Testis (tissue), 2 donors: Measurements from ENCODE around the gene ACOX3.

Experiments used
- POLR2A ChIP-seq: fragments of 450-650 bp; IDR thresholded peaks from one replicate; pipeline ENCODE4 v1.6.1; 2017; ENCODE audit warnings: antibody characterized with exemption, mild to moderate bottlenecking, moderate library complexity
- TF ChIP-seq, protein P1 (sequence below), 3 experiments: fragments of 450-650 bp in 2 of 3; fragments of 200-600 bp in 1 of 3; sonication (generic) in 1 of 3; IDR thresholded peaks; one replicate each; pipeline ENCODE4 v1.5.1; 2016 to 2019; ENCODE audit warnings: antibody characterized with exemption in 3 of 3, mild to moderate bottlenecking in 2 of 3, moderate library complexity in 1 of 3

DNA sequence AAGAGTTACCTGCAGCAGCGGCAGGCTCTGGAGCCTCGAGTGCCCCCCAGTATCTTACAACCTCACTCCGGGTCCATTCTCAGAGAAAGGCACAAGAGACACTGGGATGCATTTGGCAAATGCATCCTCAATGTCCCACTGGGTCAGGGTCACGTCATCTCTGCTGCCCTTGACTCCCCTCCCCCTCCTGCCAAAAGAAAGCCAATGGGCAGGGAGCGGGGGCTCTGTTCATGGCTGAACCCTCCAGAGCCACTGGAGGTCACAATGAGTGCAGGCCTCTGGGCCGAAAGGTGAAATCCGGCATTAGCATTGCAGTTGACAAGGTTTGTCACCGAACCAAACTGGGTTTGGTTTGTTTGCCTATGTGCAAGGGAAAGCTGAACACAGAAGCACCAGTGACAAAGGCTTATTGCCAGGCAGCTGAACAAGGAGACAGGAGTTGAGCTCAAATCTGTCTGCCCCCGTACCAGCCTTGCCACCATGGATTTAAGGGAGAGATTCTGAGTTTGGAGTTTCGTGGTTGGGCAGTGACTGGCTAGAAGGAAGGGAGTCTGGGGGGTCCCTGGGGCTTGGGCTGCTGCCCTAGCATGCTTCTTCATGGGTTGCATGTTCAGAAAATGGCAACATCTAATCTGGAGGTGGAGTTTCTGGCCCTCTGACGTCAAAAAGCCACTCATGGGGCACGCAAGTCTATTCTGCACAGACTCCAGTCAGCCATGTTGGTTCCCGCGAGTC is 106.6 kb downstream of the ACOX3 start:
- TF ChIP-seq, protein P1, sequence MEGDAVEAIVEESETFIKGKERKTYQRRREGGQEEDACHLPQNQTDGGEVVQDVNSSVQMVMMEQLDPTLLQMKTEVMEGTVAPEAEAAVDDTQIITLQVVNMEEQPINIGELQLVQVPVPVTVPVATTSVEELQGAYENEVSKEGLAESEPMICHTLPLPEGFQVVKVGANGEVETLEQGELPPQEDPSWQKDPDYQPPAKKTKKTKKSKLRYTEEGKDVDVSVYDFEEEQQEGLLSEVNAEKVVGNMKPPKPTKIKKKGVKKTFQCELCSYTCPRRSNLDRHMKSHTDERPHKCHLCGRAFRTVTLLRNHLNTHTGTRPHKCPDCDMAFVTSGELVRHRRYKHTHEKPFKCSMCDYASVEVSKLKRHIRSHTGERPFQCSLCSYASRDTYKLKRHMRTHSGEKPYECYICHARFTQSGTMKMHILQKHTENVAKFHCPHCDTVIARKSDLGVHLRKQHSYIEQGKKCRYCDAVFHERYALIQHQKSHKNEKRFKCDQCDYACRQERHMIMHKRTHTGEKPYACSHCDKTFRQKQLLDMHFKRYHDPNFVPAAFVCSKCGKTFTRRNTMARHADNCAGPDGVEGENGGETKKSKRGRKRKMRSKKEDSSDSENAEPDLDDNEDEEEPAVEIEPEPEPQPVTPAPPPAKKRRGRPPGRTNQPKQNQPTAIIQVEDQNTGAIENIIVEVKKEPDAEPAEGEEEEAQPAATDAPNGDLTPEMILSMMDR (IDR thresholded peaks at IDR 0.05), result no peak
- TF ChIP-seq POLR2A, result no peak
